AG09309 (cell line): ENCODE data around the gene GALNT16.

Experiments
- DNase-seq: peaks from one replicate; pipeline ENCODE4 v3.0.0-alpha.2; 2010; ENCODE audit warnings: low read depth
- H3K4me3 ChIP-seq: 2 replicates; pipeline ENCODE4 v1.5.1; 2011; ENCODE audit warnings: mild to moderate bottlenecking, low read depth, low read length, moderate library complexity; ENCODE audit not compliant: control insufficient read depth
- CTCF ChIP-seq: IDR thresholded peaks from 2 replicates; pipeline ENCODE4 v1.5.1; 2011; ENCODE audit warnings: mild to moderate bottlenecking, low read depth, low read length, inconsistent platforms; ENCODE audit not compliant: insufficient read depth, control insufficient read depth; ENCODE audit errors: missing control alignments

Gene GALNT16

DNA sequence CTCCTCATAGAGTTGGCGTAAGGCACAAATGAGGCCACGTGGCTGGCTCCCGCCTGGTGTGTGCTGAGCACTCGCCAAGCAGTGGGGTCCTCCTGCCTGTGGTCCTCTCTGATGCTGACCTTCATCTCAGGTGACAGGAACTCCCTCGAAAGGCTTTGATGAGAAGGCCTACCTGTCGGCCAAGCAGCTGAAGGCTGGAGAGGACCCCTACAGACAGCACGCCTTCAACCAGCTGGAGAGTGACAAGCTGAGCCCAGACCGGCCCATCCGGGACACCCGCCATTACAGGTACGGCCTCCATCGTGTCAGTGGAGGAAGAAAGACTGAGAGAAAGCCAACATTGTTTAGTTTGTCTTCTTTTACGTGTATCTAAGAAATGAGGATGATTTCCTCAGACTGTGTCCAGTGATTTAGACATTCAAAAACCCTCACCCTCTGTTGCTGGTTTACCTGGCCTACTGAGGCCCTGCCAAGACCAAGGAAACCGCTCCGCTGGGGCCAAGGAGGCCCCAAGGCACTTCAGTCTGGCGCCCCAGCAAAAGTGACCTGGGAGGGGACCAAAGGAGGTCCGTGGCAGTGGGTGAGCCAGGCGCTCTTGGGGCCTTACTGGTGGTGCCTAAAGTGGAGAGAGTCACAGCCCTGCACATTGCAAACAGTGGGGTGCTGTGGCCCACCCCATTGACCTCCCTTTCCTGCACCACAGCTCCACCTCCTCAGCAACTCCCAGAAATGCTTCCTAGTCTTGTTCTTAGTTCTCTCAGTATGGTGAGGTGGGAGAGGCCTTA lies 60.8 kb downstream of the GALNT16 start:
- no peak overlapping the region for H3K4me3 ChIP-seq
- no peak for TF ChIP-seq CTCF
- DNase-seq = no peak

DNA sequence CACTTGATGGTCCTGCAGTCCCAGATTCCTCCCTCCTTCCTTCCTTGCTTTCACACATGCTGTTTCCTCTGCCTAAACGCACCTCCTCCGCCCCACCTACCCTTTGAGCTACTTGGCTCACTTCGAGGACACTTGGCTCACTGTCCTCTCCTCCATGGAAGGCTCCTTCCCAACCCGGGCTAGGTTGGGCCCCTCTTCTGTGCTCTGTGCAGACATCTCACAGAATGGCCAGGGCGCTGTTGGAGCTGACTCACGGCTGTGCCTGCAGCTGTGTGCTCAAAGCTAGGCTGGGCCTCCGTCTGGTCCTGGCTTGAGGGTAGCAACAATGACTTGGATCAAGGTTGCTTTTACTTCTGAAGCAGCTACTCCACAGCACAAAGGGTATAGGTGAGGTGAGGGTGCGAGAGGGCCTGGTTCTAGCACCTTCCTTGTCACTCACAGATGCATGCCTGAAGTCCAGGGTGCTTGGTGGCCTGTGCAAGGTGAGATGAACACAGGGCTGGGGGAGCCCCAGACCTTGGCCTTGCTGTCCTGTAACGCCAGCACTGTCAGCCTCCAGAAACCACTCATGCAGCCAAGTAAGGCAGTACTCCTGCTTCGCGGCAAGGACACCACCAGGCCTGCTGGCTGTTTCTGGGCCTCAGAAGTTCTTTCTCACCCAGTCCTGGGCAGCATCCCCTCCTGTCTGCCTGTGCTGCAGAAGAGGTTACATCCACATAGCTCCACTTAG lies 61.8 kb downstream of the GALNT16 start:
- DNase-seq = no peak
- no peak overlapping the region for H3K4me3 ChIP-seq
- no peak for TF ChIP-seq CTCF

DNA sequence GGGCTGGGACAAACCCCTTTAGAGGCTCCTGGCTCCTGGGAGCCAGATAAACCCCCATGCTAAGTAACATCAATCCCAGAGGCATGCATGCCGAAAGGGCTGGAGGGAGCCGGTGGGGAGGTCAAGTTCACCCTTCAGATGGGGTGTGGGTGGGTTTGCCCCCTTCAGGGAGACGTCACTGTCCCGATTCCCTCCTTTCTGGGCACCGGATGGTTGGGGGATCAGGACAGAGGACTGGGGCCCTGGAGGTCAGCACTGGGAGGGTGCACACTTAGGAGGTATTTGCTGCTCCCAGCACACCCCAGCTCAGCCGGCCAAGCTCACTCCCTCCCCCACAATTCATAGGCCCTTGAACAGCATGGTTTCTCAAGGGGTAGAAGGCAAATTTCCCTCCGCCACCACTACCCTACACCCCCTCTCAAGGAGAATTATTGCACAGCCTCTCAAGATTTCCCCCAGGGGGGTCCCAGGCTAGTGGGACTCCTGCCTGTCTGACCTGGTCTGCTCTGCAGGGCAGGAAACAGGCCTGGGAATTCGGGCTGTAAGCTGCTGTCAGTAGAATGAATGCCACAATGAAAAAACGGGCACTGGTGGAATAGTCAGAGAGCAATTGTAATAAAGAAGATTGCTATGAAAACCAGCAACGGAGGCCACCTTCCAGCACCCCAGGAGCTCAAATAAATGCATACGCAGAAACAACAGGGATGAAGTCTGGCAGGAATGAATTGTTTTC lies 63.5 kb downstream of the GALNT16 start:
- TF ChIP-seq CTCF = no peak
- DNase-seq = no peak
- no peak overlapping the region for H3K4me3 ChIP-seq

GRCh38 chr14:69323999-69324282 lies 64.0 kb downstream of the GALNT16 start:
- no peak for DNase-seq
- no peak overlapping the region for H3K4me3 ChIP-seq
- no peak for TF ChIP-seq CTCF

- no peak for DNase-seq
- no peak overlapping the region for H3K4me3 ChIP-seq
- TF ChIP-seq CTCF = no peak
These were observed 64.5 kb downstream of the GALNT16 start for GRCh38 chr14:69324341-69324931.

GRCh38 chr14:69325086-69325485 lies 65.1 kb downstream of the GALNT16 start:
- no peak for DNase-seq

More at GRCh38 chr14:69325086-69325485, 65.1 kb downstream of the GALNT16 start:
- no peak for TF ChIP-seq CTCF
- H3K4me3 ChIP-seq = no peak overlapping the region
